Right hindlimb (tissue), 1 donor: ENCODE measurements around the gene PDGFB.
"Not testable (repeated sequence)": the region's sequence is repeated elsewhere in the genome, so short reads cannot be mapped to it uniquely, and the experiment has no call there.

Experiments used
- DNase-seq: peaks from one replicate; pipeline ENCODE4 v3.0.0-alpha.2; 2018

PDGFB gene

DNA sequence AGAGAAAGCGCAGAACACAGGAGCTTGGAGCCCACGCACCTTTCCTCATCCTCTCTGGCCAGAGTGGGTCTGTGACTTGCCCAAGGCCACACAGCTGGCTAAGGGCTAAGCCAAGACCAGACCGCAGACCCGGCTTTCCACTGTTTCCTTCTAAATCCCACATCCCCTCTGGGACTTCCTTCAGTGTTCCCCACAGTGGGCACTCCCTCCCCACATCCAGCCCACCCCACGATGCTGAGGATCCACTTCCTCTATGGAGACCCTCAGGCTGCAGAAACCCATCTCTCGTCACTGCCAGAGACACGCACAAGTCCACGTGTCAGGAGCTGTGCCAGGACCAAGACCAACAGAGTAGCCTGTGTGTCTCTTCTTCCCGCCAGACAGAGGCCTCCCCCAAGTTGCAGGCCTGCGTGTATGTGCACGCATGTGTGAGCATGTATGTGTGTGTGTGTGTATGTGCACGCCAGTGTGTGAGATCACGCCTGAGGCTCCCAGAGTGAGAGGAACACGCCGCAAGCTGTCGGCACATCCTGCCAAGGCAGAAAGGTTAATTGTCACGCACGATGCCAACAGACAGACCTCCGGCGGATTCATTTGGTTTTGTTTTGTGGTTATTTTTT, 21.6 kb downstream of the PDGFB start:
- DNase-seq, result no peak

DNA sequence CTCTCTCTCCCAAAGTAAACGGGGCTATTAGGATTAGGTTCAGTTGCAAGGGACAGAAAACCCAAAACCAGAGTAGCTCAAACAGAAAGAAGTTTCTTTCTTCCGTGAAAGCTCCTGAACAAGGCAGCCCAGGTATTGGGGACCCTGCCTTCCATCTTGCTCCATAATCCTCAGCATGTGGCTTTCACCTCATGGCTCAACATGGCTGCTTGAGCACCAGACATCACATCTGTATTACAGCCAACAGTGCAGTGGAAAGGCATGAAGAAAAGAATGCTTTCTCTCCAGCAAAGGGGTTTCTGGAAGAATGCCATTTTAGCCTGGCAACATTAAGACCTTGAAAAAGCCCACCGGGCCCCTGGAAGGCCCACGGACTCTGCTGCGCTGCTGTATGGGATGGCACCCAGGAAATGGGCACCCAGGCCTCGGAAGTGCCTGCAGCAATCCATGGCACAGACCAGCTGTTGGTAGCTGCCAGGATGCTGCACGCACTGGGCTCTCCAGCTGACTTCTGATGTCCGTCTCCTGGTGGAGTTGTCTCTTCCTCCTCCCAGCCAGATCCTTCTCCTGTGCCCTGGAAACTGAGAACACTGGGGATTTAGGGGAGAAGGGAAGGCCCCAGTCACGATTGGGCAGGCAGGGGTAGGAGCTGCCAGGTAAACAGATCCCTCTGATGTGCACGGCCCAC, 22.6 kb downstream of the PDGFB start:
- no peak for DNase-seq

DNA sequence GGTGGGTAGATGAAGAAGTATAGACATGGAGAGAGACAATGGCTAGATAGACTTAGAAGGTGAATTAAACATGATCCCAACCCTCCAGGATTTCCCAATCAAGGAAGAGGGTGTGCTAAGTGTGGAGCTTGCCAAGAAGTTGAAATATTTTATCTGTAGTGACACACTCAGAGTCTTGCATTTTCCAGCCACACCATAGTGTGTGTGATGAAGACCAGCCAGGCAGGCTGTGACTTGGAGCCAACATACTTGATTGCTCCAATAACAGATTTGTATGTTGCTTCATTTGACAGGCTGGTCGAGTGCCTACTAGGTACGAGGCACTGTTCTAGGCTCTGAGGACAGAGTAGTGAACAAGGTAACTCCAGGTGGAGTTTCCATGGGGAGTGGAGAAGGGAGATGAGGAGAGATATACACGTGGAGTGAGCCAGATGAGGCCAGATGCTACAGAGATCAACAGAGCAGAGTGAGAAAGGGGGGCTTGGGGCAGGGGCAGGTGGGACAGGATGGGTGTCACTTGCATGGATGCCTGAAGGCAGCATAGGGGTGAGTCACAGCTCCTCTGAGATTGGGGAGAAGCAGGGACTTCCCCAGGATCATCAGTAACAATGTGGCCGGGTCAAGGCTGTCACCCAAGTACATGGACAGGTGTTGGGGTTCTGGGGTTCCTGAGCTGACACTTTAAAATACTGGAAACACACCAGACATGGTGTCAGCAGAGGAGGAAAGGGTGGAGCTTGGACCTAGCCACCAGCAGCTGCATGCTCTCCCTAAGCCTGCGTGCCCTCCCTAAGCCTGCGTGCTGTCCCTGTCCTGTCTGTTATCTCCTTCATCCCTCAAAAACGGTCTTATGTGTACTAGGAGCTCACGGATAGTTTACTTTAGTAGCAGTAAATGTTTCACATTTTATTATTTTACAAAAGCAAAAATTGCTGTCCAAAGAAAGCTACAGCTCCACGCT, 23.6 kb downstream of the PDGFB start:
- peak; percentile 8 for DNase-seq

DNA sequence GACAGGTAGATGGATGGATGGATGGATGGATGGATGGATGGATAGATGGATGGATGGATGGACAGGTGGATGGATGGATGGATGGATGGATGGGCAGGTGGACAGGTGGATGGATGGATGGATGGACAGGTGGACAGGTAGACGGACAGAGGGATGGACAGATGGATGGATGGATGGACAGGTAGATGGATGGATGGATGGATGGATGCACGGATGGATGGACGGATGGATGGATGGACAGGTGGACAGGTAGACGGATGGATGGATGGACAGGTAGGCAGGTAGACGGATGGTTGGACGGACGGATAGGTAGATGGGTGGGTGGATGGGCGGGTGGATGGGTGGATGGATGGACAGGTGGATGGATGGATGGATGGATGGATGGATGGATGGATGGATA, 24.3 kb downstream of the PDGFB start:
- no peak for DNase-seq

DNA sequence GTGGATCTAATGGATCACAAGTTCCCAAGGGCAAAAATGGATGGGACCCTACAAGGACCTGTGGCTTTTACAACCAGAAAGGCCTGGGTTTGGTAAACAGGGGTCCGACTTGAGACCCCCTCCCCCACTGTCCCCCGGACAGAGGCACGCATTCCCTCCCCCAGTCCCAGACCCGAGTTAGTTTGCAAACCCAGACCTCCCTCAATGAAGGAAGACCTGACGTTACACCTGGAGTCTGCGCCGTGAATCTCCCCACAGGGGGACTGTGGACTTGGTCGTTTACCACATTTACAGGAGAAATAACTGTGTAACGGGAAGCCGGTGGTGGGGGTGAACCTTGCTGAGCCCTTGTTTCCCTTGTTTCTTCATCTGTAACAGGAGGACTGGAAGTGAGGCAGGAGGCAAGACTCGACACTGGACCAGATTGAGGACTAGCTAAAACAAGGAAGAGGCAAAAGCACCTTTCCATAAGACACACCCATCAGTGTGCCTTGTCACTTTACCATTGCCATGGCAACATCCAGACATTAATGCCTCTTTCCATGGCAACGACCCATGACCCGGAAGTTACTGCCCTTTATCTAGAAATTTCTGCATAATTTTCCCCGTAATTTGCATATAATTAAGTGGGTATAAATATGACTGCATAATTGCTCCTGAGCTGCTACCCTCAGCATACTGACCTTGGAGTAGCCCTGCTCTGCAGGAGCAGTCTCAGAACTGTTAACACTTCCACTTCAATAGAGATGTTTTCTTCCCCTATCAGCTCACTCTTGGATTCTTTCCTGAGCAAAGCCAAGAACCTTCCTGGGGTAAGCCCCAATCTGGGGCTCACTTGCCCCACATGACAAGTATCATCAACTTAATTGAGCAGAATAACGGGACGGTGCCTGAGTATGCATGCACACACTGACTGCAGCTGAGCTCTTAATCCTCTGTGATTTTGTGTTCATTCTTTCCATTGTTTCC, 25.4 kb downstream of the PDGFB start:
- no peak for DNase-seq

DNA sequence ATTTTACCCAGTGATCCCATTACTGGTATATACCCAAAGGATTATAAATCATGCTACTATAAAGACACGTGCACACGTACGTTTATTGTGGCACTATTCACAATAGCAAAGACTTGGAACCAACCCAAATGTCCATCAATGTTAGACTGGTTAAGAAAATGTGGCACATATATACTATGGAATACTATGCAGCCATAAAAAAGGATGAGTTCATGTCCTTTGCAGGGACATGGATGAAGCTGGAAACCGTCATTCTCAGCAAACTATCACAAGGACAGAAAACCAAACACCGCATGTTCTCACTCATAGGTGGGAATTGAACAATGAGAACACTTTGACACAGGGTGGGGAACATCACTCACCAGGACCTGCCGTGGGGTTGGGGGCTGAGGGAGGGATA, 26.4 kb downstream of the PDGFB start:
- not testable (repeated sequence) for DNase-seq

DNA sequence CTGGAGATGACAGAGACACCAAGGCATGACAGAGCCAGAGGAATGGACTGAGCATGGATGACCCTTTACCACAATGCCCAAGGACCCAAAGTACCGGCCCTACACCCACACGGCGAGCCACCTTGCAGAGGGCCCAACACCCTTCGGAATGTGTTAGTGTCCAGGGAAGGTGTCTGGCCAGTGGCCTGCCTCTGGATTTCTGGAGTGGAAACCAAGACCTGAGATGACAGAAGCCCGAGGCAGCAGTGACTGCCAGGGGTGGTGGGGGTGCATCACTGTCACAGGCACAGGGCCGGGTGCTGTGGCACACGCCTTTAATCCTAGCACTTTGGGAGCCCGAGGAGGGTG, 28.7 kb downstream of the PDGFB start:
- DNase-seq, result no peak

DNA sequence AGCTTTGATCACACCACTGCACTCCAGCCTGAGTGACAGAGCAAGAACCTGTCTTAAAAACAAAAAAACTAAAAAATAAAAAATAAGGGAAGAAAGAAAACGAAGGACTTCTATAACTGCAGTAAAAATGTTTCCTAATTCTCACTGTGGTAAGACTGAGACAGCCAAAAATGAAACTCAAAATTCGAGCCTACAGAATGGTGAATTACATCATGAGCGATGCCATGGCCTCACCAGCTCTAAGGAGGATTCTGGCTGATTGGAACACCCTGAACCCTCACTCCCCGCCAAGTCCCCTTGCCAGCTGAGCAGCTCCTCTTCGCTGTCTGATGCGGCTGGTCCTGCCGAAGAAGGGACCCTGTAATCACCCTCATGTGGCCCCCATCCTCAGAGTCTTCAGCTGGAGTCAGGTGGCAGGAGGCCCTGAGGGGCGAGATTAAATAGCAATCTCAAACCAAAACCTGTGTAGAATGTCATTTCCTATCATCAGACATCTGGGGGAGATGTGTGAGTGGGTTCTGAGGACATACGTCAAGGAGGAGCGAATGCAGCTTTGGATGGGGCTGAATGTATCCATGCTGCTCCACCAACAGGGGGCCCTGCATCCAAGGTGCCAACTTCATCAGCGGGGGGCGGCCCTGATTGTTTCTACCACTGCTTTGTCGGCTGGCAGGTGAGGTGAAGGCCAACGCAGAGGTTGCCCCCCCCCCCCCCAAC, 29.2 kb downstream of the PDGFB start:
- DNase-seq, result no peak

DNA sequence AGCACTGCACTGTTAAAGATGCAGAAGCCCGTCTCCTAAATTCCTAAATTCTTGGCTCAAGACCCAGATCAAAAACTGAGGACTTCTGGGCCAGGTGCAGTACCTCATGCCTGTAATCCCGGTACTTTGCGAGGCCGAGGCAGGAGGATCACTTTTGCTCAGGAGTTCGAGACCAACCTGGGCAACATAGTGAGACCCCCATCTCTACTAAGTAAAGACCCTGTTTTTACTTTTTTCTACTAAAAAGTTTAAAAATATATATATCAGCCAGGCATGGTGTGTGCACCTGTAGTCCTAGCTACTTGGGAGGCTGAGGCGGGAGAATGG, 29.7 kb downstream of the PDGFB start:
- DNase-seq, result no peak

DNA sequence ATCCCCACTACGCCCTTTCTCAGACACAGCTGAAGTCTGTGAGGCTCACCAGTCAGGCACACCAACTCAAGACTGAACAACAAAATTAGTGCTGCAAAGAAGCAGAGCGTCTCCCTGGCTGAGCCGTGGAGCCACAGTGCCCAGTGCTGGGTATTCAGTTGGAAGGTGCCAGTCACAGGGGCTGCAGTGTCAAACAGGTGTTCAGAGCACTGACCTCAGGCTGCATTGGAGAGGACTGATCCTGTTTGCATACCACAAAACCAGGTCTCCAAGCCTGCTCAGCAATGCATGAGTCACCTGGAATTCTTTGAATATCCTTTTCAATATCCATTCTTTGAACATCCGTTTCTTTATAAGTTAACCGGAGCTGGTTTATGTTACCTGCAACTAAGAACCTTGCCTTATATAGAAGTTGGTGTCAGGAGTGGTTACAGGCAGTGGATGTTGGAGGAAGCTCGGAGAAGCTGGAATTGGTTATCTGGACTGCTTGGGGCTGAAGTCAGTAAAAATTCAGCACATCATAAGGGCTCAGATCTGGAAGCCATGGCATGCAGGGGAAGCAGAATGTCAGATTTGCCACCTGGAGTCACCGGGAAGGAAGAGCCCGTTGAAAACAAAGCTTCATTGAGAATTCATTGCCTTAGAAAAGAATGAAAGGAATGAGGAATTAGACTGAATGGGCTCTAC, 30.3 kb downstream of the PDGFB start:
- no peak for DNase-seq

DNA sequence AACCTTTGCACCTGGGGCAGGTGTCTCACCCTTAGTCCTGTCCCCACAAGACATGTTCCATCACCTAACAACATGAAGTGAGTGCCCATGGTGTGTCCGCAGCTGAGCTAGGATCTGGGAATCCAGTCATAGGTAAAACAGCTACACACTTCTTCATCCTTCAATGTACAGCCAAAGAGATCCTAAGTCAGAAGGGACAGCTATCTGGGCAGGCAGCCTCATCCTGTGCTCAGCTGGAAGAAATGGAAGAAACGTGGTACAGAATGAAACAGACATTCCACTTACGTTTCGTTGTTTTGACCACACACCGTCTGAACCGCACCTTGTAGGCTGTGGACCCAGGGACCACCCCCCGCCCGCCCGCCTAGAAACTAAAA, 30.8 kb downstream of the PDGFB start:
- no peak for DNase-seq

DNA sequence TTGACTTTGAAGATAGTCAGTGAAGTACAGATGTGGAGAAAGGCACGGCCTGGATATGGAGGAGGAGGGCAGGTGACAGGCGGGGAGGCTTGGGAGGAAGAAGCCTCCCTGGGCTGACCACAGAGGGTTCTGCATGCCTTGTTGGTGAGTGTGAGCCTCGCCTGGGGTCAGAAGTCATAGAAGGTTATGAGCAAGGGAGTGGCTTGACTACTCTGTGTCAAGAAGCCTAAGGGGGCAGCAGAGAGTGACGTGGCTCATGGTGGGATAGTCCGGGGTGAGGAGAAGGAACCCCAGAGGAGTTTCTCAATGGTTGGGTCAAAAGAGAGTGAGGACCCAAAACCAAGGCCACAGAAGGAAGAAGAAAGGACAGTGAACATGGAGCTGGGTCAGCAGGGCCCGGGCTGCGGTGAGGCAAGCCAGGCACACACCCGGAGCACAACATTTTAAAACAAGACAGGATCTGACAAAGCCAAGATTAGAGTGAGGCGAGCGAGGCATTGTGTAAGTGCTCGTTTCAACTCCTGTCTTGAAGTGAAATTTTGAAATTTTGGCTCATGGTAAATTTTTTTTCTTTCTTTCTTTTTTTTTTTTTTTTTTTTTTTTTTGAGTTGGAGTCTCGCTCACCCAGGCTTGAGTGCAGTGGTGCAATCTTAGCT, 31.9 kb downstream of the PDGFB start:
- no peak for DNase-seq

DNA sequence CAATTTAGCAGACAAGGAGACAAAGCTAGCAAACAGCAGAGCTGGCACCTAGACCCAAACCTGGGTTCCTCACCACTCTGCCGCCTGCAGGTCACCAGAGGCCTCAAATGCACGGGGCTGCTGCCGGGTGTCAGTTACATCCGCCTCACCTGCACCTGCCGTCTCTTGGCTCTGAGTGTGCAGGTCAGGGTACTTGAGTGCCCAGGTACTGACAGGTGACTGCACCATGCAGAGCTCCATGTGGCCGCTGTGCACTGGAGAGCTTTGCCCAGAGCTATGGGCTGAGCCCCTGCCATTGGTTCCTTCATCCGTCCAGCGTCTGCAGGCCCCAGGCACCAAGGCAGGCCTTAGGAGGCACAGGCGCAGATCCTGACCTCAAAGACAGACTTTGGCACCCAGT, 35.0 kb downstream of the PDGFB start:
- no peak for DNase-seq

DNA sequence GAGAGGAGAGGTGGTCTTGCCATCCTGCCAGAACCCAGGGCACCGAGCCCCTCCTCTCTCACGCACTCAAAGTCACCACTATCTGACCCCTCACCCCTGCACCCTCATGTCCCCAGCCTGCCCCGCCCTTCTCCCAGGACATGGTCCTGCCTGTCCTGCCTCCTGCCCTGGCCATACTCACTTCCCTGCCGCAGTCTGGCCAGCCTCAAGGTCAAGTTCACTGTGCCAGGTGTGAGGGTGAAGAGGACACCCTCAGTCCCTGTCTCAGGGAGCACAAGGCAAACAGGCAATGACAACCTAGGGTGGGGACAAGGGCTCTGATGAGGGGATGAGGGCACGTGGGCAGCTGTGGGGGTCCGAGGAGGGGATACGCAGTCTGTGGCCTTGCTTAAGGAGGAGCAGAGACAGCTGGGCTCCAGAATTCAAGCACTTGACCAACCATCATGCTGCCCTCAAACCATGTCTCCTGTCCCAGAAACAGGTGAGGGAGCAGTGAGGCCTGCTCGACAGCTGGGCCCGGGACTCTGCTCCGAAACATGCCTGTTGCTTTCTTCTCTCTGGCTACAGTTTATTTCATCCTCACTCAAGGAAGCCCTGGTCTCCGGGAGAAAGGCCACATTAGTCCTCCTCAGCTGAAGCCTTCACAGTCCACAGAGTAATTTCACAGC, 36.6 kb downstream of the PDGFB start:
- DNase-seq, result no peak

DNA sequence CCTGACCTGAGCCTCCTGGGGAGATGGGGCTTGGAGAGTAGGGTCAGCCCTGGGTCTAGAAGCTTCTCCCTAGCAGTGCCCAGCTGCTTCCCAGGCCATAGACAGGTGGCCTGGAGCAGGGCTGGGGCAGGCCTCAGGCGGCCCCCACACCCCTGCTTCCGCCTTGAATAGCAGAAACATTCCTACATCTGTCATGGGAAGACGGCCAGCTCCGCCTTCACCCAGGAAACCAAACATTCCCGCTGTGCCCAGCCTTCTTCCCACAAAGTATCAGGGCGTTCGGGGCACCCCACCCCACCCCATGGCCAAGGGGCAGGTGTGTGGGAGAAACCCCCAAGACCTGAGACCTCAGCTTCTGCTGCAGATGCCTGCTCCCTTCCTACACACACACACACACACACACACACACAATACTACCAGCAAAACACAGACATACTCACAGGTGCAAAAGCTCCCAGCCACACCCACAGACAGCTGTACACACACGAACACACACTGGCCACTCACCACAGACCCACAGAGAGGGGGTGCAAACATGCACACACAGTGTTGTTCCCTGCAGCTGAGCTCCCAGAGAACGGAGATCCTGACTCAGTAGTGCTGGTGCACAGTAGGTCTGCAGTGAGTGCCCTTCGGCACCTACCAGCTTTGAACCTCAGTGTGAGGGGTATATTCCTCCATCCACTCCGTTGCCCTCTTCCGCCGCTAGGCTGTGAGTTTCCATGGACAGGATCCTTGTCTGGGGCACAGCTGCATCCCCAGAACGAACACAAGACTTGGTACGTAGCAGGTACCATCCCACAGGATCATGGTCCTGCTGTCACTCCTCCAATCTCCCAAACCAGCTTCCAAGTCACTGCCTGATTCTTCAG, 37.4 kb downstream of the PDGFB start:
- peak; percentile 62 for DNase-seq

DNA sequence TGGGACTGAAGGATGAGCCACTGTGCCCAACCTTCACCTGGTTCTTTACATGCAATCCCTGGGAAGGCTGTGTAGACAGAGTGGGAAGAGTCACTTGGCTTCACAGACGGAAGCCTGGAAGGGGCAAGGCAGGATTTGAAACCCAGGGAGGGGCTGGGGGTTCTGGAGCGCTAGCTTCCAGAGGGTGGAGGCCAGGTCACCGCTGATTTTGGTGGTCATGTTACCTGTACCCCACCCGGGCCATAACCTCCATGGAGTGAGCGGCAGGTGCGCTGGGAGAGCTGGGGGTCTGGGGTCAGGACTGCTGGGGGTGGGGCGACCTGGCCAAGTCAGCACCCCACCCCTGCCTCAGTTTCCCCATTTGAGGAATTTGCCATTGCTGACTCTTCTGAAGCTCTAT, 38.3 kb downstream of the PDGFB start:
- no peak for DNase-seq

DNA sequence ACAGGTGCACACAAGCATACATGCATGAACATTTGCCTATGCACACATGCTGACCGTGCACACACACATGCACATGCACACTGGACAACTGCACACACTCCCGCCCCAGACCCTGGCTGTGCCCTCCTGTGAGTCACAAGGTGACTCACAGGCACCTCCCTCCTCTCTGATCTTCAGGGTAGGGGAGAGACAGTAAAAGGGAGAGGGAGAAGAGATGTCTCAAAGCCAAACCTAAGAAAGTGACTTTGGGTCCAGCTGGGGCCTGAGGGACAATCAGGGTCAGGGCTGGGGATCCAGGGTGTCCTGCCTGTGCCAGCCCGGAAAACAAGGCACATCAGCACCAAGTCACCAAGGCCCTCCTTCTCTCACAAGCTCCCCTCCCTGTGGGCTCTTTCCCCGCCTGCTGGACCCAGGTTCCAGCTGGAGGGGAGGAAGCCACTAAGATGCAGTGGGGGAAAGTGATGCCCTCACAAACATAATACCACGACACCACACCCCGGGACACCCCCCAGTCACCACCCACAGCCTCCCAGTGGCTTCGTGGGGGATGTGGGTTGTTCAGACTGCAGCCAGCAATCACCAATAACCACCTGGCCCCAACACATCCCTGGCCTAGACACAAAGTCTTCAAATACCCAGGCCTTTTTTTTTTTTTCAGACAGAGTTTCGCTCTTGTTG, 39.3 kb downstream of the PDGFB start:
- no peak for DNase-seq

DNA sequence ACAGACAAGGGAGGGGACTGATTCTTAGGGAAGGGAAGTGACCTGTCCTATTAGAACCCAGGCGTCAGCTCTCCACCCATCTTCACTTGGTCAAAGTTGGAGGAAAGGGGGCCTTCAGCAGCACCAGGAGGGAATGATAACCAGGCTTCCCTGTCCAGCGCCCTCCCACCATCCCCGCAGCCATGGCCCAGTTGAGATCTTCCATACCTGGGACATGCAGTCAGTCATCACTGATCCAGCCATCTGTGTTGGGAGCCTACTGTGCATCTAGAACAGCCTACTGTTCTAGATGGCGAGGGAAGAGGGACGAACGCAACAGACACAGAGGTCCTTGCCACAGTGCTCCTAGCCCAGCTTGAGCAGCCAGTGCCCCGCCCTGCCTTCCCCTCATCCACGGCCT, 40.6 kb downstream of the PDGFB start:
- no peak for DNase-seq

DNA sequence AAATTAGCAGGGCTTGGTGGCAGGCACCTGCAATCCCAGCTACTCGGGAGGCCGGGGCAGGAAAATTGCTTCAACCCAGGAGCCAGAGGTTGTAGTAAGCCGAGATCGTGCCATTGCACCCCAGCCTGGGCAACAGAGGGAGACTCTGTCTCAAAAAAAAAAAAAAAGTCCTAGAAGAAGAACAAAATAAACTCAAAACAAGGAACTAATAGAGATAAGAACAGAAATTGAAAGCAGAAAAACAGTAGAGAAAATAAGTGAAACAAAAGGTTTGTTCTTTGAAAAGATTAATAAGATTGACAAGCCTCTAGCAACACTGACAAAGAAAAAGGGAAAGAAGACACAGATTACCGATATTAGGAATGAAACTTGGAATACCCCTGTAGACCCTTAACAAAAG, 47.2 kb downstream of the PDGFB start:
- no peak for DNase-seq
